Measurements from ENCODE around the gene MAGI2. TPM values are rescaled to one million over a fixed set of nuclear protein-coding genes. Genes with fewer than 3 reads are reported as not detected.

MAGI2 gene
- total RNA-seq, 2 experiments from 2014 or later = 0.09 to 0.19 TPM

GRCh38 chr7:78465894-78466293 lies 987.6 kb downstream of the MAGI2 start:
- Mint-ChIP-seq H3K9me3 (ENCODE audit: low read depth) (peaks cover 1% of the 10 kb centered on the region), H3K27me3 (no peaks in the 10 kb centered on the region), H3K4me1 (no peaks in the 10 kb centered on the region), H3K4me3 (no peak overlapping the region), H3K36me3 (no peaks in the 10 kb centered on the region), H3K27ac (no peak overlapping the region)
- no peak for ATAC-seq
- CTCF ChIA-PET = no interaction called here
- DNase-seq = no peak

GRCh38 chr7:78463039-78463438 lies 990.4 kb downstream of the MAGI2 start:
- ATAC-seq (no peak), DNase-seq (no peak)
- CTCF ChIA-PET = interaction anchor here (0.6 kb wide), 1 partner anchor 256 kb away, joined by 3 read pairs; no protein-coding TSS in a partner anchor
- H3K36me3 Mint-ChIP-seq = no peaks in the 10 kb centered on the region
- H3K4me3 Mint-ChIP-seq = no peak overlapping the region
- H3K4me1 Mint-ChIP-seq = no peaks in the 10 kb centered on the region
- no peaks in the 10 kb centered on the region for H3K27me3 Mint-ChIP-seq
- H3K9me3 Mint-ChIP-seq (ENCODE audit: low read depth) = peaks cover 2% of the 10 kb centered on the region
- H3K27ac Mint-ChIP-seq = no peak overlapping the region

- ATAC-seq (no peak), DNase-seq (no peak)
- Mint-ChIP-seq H3K9me3 (ENCODE audit: low read depth) (no peaks in the 10 kb centered on the region), H3K36me3 (no peaks in the 10 kb centered on the region), H3K27ac (no peak overlapping the region), H3K4me3 (no peak overlapping the region), H3K27me3 (no peaks in the 10 kb centered on the region), H3K4me1 (no peaks in the 10 kb centered on the region)
- CTCF ChIA-PET = no interaction called here
Observed at GRCh38 chr7:78450706-78451105, 1002.8 kb downstream of the MAGI2 start.

GRCh38 chr7:78448911-78449310 lies 1004.6 kb downstream of the MAGI2 start:
- DNase-seq (no peak), ATAC-seq (no peak)
- no peaks in the 10 kb centered on the region for H3K9me3 Mint-ChIP-seq (ENCODE audit: low read depth)
- H3K36me3 Mint-ChIP-seq = no peaks in the 10 kb centered on the region
- H3K27me3 Mint-ChIP-seq = no peaks in the 10 kb centered on the region
- CTCF ChIA-PET = no interaction called here
- no peaks in the 10 kb centered on the region for H3K4me1 Mint-ChIP-seq
- no peak overlapping the region for H3K27ac Mint-ChIP-seq
- H3K4me3 Mint-ChIP-seq = no peak overlapping the region

- Mint-ChIP-seq H3K9me3 (ENCODE audit: low read depth) (no peaks in the 10 kb centered on the region), H3K4me1 (no peaks in the 10 kb centered on the region), H3K36me3 (no peaks in the 10 kb centered on the region), H3K27ac (no peak overlapping the region), H3K27me3 (no peaks in the 10 kb centered on the region), H3K4me3 (no peak overlapping the region)
- ATAC-seq = no peak
- CTCF ChIA-PET = no interaction called here
- DNase-seq = no peak
Observed at GRCh38 chr7:78444267-78444666, 1009.2 kb downstream of the MAGI2 start.

GRCh38 chr7:78443811-78444210 lies 1009.7 kb downstream of the MAGI2 start:
- ATAC-seq (no peak), DNase-seq (no peak)
- no peaks in the 10 kb centered on the region for H3K27me3 Mint-ChIP-seq
- H3K4me1 Mint-ChIP-seq = no peaks in the 10 kb centered on the region
- H3K36me3 Mint-ChIP-seq = no peaks in the 10 kb centered on the region
- H3K27ac Mint-ChIP-seq = no peak overlapping the region
- H3K4me3 Mint-ChIP-seq = no peak overlapping the region
- CTCF ChIA-PET = no interaction called here
- no peaks in the 10 kb centered on the region for H3K9me3 Mint-ChIP-seq (ENCODE audit: low read depth)

- Mint-ChIP-seq H3K4me3 (no peak overlapping the region), H3K4me1 (no peaks in the 10 kb centered on the region), H3K9me3 (ENCODE audit: low read depth) (no peaks in the 10 kb centered on the region), H3K27me3 (no peaks in the 10 kb centered on the region), H3K36me3 (no peaks in the 10 kb centered on the region), H3K27ac (no peak overlapping the region)
- CTCF ChIA-PET = no interaction called here
- ATAC-seq (no peak), DNase-seq (no peak)
Observed at GRCh38 chr7:78441737-78442136, 1011.7 kb downstream of the MAGI2 start.

GRCh38 chr7:78438433-78438832 lies 1015.0 kb downstream of the MAGI2 start:
- H3K27me3 Mint-ChIP-seq = no peaks in the 10 kb centered on the region
- ATAC-seq (no peak), DNase-seq (no peak)
- no peaks in the 10 kb centered on the region for H3K36me3 Mint-ChIP-seq
- H3K9me3 Mint-ChIP-seq (ENCODE audit: low read depth) = no peaks in the 10 kb centered on the region
- H3K27ac Mint-ChIP-seq = no peak overlapping the region
- H3K4me3 Mint-ChIP-seq = no peak overlapping the region
- CTCF ChIA-PET = no interaction called here
- H3K4me1 Mint-ChIP-seq = no peaks in the 10 kb centered on the region

- H3K27me3 Mint-ChIP-seq = no peaks in the 10 kb centered on the region
- no peaks in the 10 kb centered on the region for H3K9me3 Mint-ChIP-seq (ENCODE audit: low read depth)
- DNase-seq (no peak), ATAC-seq (no peak)
- no peak overlapping the region for H3K4me3 Mint-ChIP-seq
- H3K4me1 Mint-ChIP-seq = no peaks in the 10 kb centered on the region
- CTCF ChIA-PET = no interaction called here
- H3K27ac Mint-ChIP-seq = no peak overlapping the region
- H3K36me3 Mint-ChIP-seq = no peaks in the 10 kb centered on the region
Observed at GRCh38 chr7:78437118-78437517, 1016.3 kb downstream of the MAGI2 start.

- Mint-ChIP-seq H3K9me3 (ENCODE audit: low read depth) (no peaks in the 10 kb centered on the region), H3K4me1 (no peaks in the 10 kb centered on the region), H3K27ac (no peak overlapping the region), H3K4me3 (no peak overlapping the region), H3K27me3 (no peaks in the 10 kb centered on the region), H3K36me3 (no peaks in the 10 kb centered on the region)
- ATAC-seq = no peak
- CTCF ChIA-PET = no interaction called here
- DNase-seq = no peak
Observed at GRCh38 chr7:78435355-78435754, 1018.1 kb downstream of the MAGI2 start.

GRCh38 chr7:78434281-78434680 lies 1019.2 kb downstream of the MAGI2 start:
- no peak for ATAC-seq
- no peak for DNase-seq
- H3K4me1 Mint-ChIP-seq = no peaks in the 10 kb centered on the region
- CTCF ChIA-PET = no interaction called here
- H3K27me3 Mint-ChIP-seq = no peaks in the 10 kb centered on the region
- H3K4me3 Mint-ChIP-seq = no peak overlapping the region
- no peak overlapping the region for H3K27ac Mint-ChIP-seq
- no peaks in the 10 kb centered on the region for H3K9me3 Mint-ChIP-seq (ENCODE audit: low read depth)
- H3K36me3 Mint-ChIP-seq = no peaks in the 10 kb centered on the region

- Mint-ChIP-seq H3K36me3 (no peaks in the 10 kb centered on the region), H3K27ac (no peak overlapping the region), H3K9me3 (ENCODE audit: low read depth) (no peaks in the 10 kb centered on the region), H3K27me3 (no peaks in the 10 kb centered on the region), H3K4me3 (no peak overlapping the region), H3K4me1 (no peaks in the 10 kb centered on the region)
- DNase-seq (no peak), ATAC-seq (no peak)
- CTCF ChIA-PET = no interaction called here
Observed at GRCh38 chr7:78433421-78433820, 1020.0 kb downstream of the MAGI2 start.

- Mint-ChIP-seq H3K27me3 (no peaks in the 10 kb centered on the region), H3K36me3 (no peaks in the 10 kb centered on the region), H3K9me3 (ENCODE audit: low read depth) (peaks cover 6% of the 10 kb centered on the region), H3K4me3 (no peak overlapping the region), H3K4me1 (no peaks in the 10 kb centered on the region), H3K27ac (no peak overlapping the region)
- no peak for ATAC-seq
- DNase-seq = no peak
- CTCF ChIA-PET = no interaction called here
Observed at GRCh38 chr7:78429878-78430277, 1023.6 kb downstream of the MAGI2 start.

- CTCF ChIA-PET = no interaction called here
- Mint-ChIP-seq H3K36me3 (no peaks in the 10 kb centered on the region), H3K9me3 (ENCODE audit: low read depth) (peaks cover 6% of the 10 kb centered on the region), H3K4me3 (no peak overlapping the region), H3K27ac (no peak overlapping the region), H3K27me3 (no peaks in the 10 kb centered on the region), H3K4me1 (no peaks in the 10 kb centered on the region)
- ATAC-seq = no peak
- no peak for DNase-seq
Observed at GRCh38 chr7:78427209-78427608, 1026.3 kb downstream of the MAGI2 start.

- H3K4me3 Mint-ChIP-seq = no peak overlapping the region
- ATAC-seq = no peak
- no peaks in the 10 kb centered on the region for H3K27me3 Mint-ChIP-seq
- H3K27ac Mint-ChIP-seq = no peak overlapping the region
- no peak for DNase-seq
- H3K4me1 Mint-ChIP-seq = no peaks in the 10 kb centered on the region
- CTCF ChIA-PET = no interaction called here
- H3K36me3 Mint-ChIP-seq = no peaks in the 10 kb centered on the region
- no peaks in the 10 kb centered on the region for H3K9me3 Mint-ChIP-seq (ENCODE audit: low read depth)
Observed at GRCh38 chr7:78420001-78420400, 1033.5 kb downstream of the MAGI2 start.

Measured in activated CD8-positive, alpha-beta memory T cell treated with anti-CD3 and anti-CD28 coated beads, Interleukin-2, amount 10 ng/mL, durations not matched to agents 7 days and 5 days (primary cell).